ENCODE data around the gene SLC37A3. TPM values are rescaled to one million over a fixed set of nuclear protein-coding genes. Genes with fewer than 3 reads are reported as not detected.

SLC37A3 gene
- total and polyA plus RNA-seq, 4 donors, result 7.3 to 30.8 (median 10.6) TPM

GRCh38 chr7:140350056-140350455 is 48.3 kb downstream of the SLC37A3 start:
- H3K4me3 ChIP-seq (ENCODE audit: low read depth in 1 of 3, low read length in 3 of 3), result no peak overlapping the region
- no peaks in the 10 kb centered on the region for H3K9me3 ChIP-seq (ENCODE audit: control insufficient read depth in 4 of 4, low read length in 3 of 4)
- no peak overlapping the region for H3K9ac ChIP-seq (ENCODE audit: low read depth in 1 of 2, low read length in 2 of 2)
- H3K27me3 ChIP-seq (ENCODE audit: control insufficient read depth in 4 of 4, insufficient read depth in 4 of 4, low read length in 3 of 4), result no peaks in the 10 kb centered on the region
- WGBS, result 94% methylated on average over 5 of the region's 5 CpGs
- H3K27ac ChIP-seq (ENCODE audit: low read depth in 1 of 2, low read length in 2 of 2), result no peak overlapping the region
- H3K36me3 ChIP-seq (ENCODE audit: control insufficient read depth in 4 of 4, insufficient read depth in 3 of 4, low read depth in 1 of 4, low read length in 3 of 4), result peaks cover 5 to 47% (median 42%) of the 10 kb centered on the region in 4 donors
- H3K4me1 ChIP-seq (ENCODE audit: control insufficient read depth in 4 of 4, insufficient read depth in 4 of 4, low read length in 3 of 4), result no peaks in the 10 kb centered on the region
- TF ChIP-seq GABPA (IDR thresholded peaks at IDR 0.05 in 1 of 2, conservative IDR thresholded peaks at IDR 0.05 in 1 of 2), result no peak
- TF ChIP-seq CTCF (IDR thresholded peaks at IDR 0.05; ENCODE audit: low read depth, low read length, missing input control), result no peak
- no peak for DNase-seq (ENCODE audit: low spot score)

GRCh38 chr7:140349144-140349771 is 49.1 kb downstream of the SLC37A3 start:
- no peak overlapping the region for H3K27ac ChIP-seq (ENCODE audit: low read depth in 1 of 2, low read length in 2 of 2)
- whole genome bisulfite sequencing, result 87% methylated on average over 8 of the region's 8 CpGs

More at GRCh38 chr7:140349144-140349771, 49.1 kb downstream of the SLC37A3 start:
- no peak for DNase-seq (ENCODE audit: low spot score)
- peaks cover 5 to 50% (median 41%) of the 10 kb centered on the region in 4 donors for H3K36me3 ChIP-seq (ENCODE audit: control insufficient read depth in 4 of 4, insufficient read depth in 3 of 4, low read depth in 1 of 4, low read length in 3 of 4)
- no peaks in the 10 kb centered on the region for H3K4me1 ChIP-seq (ENCODE audit: control insufficient read depth in 4 of 4, insufficient read depth in 4 of 4, low read length in 3 of 4)
- no peaks in the 10 kb centered on the region for H3K27me3 ChIP-seq (ENCODE audit: control insufficient read depth in 4 of 4, insufficient read depth in 4 of 4, low read length in 3 of 4)
- H3K9ac ChIP-seq (ENCODE audit: low read depth in 1 of 2, low read length in 2 of 2), result no peak overlapping the region
- no peaks in the 10 kb centered on the region for H3K9me3 ChIP-seq (ENCODE audit: control insufficient read depth in 4 of 4, low read length in 3 of 4)
- no peak overlapping the region for H3K4me3 ChIP-seq (ENCODE audit: low read depth in 1 of 3, low read length in 3 of 3)
- TF ChIP-seq NR2F2 (IDR thresholded peaks at IDR 0.05), result no peak
- TF ChIP-seq JUND (IDR thresholded peaks at IDR 0.05), result no peak
- TF ChIP-seq, protein P1, sequence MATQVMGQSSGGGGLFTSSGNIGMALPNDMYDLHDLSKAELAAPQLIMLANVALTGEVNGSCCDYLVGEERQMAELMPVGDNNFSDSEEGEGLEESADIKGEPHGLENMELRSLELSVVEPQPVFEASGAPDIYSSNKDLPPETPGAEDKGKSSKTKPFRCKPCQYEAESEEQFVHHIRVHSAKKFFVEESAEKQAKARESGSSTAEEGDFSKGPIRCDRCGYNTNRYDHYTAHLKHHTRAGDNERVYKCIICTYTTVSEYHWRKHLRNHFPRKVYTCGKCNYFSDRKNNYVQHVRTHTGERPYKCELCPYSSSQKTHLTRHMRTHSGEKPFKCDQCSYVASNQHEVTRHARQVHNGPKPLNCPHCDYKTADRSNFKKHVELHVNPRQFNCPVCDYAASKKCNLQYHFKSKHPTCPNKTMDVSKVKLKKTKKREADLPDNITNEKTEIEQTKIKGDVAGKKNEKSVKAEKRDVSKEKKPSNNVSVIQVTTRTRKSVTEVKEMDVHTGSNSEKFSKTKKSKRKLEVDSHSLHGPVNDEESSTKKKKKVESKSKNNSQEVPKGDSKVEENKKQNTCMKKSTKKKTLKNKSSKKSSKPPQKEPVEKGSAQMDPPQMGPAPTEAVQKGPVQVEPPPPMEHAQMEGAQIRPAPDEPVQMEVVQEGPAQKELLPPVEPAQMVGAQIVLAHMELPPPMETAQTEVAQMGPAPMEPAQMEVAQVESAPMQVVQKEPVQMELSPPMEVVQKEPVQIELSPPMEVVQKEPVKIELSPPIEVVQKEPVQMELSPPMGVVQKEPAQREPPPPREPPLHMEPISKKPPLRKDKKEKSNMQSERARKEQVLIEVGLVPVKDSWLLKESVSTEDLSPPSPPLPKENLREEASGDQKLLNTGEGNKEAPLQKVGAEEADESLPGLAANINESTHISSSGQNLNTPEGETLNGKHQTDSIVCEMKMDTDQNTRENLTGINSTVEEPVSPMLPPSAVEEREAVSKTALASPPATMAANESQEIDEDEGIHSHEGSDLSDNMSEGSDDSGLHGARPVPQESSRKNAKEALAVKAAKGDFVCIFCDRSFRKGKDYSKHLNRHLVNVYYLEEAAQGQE (IDR thresholded peaks at IDR 0.05), result no peak
- TF ChIP-seq, protein P2, sequence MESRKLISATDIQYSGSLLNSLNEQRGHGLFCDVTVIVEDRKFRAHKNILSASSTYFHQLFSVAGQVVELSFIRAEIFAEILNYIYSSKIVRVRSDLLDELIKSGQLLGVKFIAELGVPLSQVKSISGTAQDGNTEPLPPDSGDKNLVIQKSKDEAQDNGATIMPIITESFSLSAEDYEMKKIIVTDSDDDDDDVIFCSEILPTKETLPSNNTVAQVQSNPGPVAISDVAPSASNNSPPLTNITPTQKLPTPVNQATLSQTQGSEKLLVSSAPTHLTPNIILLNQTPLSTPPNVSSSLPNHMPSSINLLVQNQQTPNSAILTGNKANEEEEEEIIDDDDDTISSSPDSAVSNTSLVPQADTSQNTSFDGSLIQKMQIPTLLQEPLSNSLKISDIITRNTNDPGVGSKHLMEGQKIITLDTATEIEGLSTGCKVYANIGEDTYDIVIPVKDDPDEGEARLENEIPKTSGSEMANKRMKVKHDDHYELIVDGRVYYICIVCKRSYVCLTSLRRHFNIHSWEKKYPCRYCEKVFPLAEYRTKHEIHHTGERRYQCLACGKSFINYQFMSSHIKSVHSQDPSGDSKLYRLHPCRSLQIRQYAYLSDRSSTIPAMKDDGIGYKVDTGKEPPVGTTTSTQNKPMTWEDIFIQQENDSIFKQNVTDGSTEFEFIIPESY (IDR thresholded peaks at IDR 0.05), result no peak
- TF ChIP-seq RAD21 (IDR thresholded peaks at IDR 0.05), result no peak
- TF ChIP-seq MAX (IDR thresholded peaks at IDR 0.05), result no peak
- TF ChIP-seq HNF4A (conservative IDR thresholded peaks at IDR 0.05), result no peak
- no peak for TF ChIP-seq SP1 (IDR thresholded peaks at IDR 0.05)
- no peak for TF ChIP-seq FOXA1 (IDR thresholded peaks at IDR 0.05)
- TF ChIP-seq CTCF (IDR thresholded peaks at IDR 0.05; ENCODE audit: low read depth, low read length, missing input control), result no peak
- TF ChIP-seq ATF3 (IDR thresholded peaks at IDR 0.05), result no peak
- TF ChIP-seq GABPA (IDR thresholded peaks at IDR 0.05 in 1 of 2, conservative IDR thresholded peaks at IDR 0.05 in 1 of 2), result no peak
- TF ChIP-seq RXRA (IDR thresholded peaks at IDR 0.05), result no peak
- no peak for TF ChIP-seq TAF1 (conservative IDR thresholded peaks at IDR 0.05)
